Measurements from ENCODE around the gene LPA. TPM values are rescaled to one million over a fixed set of nuclear protein-coding genes. Genes with fewer than 3 reads are reported as not detected.
"Not testable (repeated sequence)": the region's sequence is repeated elsewhere in the genome, so short reads cannot be mapped to it uniquely, and the experiment has no call there.

The LPA gene
- total RNA-seq, 2 experiments from 2014 or later: not detected

DNA sequence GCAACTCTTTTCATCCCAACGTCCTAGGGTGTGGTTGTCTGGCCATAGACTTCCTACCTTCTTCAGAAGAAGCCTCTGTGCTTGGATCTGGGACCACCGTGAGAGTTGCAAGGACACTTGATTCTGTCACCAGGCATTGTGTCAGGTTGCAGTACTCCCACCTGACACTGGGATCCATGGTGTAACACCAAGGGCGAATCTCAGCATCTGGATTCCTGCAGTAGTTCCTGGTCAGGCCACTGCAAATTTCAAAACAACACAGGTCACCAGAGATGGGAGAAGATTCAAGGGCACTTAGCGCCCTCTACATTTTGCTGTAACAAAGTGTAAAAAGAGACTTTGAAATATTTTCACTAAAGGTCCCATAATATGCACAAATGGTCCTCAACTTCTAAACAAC lies 68.8 kb downstream of the LPA start:
- CTCF ChIA-PET; H3K27ac Mint-ChIP-seq; H3K36me3 Mint-ChIP-seq (ENCODE audit: low read depth); H3K27me3 Mint-ChIP-seq; H3K4me1 Mint-ChIP-seq; DNase-seq; POLR2A ChIA-PET; H3K4me3 Mint-ChIP-seq; H3K9me3 Mint-ChIP-seq: not testable (repeated sequence)

DNA sequence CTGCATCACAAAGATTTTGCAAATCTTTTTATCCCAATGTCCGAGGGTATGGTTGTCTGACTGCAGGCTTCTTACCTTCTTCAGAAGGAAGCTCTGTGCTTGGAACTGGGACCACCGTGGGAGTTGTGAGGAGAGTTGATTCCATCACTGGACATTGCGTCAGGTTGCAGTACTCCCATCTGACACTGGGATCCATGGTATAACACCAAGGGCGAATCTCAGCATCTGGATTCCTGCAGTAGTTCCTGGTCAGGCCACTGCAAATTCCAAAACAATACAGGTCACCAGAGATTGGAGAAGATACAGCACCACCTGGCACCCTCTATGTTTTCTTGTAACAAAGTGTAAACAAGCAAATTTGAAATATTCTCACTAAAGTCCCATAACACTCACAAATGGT lies 77.7 kb downstream of the LPA start:
- ChIA-PET CTCF (no interaction called here), POLR2A (no interaction called here)
- Mint-ChIP-seq H3K9me3 (no peaks in the 10 kb centered on the region), H3K4me1 (no peaks in the 10 kb centered on the region), H3K36me3 (ENCODE audit: low read depth) (no peaks in the 10 kb centered on the region), H3K27ac (no peak overlapping the region), H3K4me3 (no peak overlapping the region), H3K27me3 (peaks cover 3% of the 10 kb centered on the region)
- DNase-seq: no peak

DNA sequence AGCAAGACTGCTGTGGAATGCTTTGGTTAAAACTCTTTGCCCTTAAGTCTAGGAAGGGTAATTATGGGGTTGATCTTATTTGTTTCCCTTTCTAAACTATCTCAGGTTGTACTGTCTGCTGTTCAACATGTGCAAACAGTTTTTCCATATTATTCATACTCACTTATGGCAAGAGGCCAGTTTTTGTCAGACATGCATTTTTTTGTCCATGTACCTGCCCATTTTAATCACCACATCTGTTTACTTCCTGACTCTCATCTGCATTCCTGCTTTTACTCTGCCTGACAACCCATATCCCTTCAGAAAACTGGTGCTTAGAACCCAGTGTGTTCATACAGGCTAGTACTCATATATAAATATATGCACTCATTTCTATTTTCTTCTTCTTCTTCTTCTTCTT lies 80.3 kb downstream of the LPA start:
- CTCF ChIA-PET: no interaction called here
- H3K27me3 Mint-ChIP-seq: peaks cover 3% of the 10 kb centered on the region

DNA sequence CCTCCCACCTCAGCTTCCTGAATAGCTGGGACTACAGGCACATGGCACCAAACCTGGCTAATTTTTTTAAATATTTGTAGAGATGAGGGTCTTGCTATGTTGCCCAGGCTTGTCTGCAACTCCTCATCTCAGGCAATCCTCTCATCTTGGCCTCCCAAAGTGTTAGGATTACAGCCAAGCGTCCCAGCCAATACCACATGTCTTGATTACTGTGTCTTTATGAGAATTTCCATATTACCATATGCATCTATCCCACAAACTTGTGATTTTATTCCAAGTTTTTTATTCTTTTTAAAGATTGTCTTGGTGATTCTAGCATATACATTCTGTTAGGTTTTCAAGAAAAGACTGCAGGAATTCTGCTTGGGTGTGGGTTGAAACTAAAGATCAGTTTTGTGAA lies 82.7 kb downstream of the LPA start:
- H3K4me3 Mint-ChIP-seq: no peak overlapping the region
- no peaks in the 10 kb centered on the region for H3K4me1 Mint-ChIP-seq
- no peak overlapping the region for H3K27ac Mint-ChIP-seq
- no peaks in the 10 kb centered on the region for H3K36me3 Mint-ChIP-seq (ENCODE audit: low read depth)
- DNase-seq: no peak
- H3K9me3 Mint-ChIP-seq: no peaks in the 10 kb centered on the region
- CTCF ChIA-PET: no interaction called here
- POLR2A ChIA-PET: no interaction called here
- peaks cover 3% of the 10 kb centered on the region for H3K27me3 Mint-ChIP-seq

More for the DNA sequence above, 80.3 kb downstream of the LPA start:
- H3K4me1 Mint-ChIP-seq: no peaks in the 10 kb centered on the region
- H3K36me3 Mint-ChIP-seq (ENCODE audit: low read depth): no peaks in the 10 kb centered on the region
- H3K4me3 Mint-ChIP-seq: no peak overlapping the region
- no peak for DNase-seq
- POLR2A ChIA-PET: no interaction called here
- H3K9me3 Mint-ChIP-seq: no peaks in the 10 kb centered on the region
- no peak overlapping the region for H3K27ac Mint-ChIP-seq

DNA sequence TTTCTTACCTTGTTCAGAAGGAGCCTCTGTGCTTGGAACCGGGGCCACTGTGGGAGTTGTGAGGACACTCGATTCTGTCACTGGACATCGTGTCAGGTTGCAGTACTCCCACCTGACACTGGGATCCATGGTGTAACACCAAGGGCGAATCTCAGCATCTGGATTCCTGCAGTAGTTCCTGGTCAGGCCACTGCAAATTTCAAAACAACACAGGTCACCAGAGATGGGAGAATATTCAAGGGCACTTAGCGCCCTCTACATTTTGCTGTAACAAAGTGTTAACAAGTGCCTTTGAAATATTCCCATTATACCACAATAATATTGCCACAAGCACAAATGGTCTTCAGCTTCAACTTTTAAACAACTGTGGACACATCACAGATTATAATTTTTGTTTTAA lies 85.6 kb downstream of the LPA start:
- POLR2A ChIA-PET; H3K4me1 Mint-ChIP-seq; H3K27ac Mint-ChIP-seq; DNase-seq; CTCF ChIA-PET; H3K27me3 Mint-ChIP-seq; H3K4me3 Mint-ChIP-seq; H3K36me3 Mint-ChIP-seq (ENCODE audit: low read depth); H3K9me3 Mint-ChIP-seq: not testable (repeated sequence)

DNA sequence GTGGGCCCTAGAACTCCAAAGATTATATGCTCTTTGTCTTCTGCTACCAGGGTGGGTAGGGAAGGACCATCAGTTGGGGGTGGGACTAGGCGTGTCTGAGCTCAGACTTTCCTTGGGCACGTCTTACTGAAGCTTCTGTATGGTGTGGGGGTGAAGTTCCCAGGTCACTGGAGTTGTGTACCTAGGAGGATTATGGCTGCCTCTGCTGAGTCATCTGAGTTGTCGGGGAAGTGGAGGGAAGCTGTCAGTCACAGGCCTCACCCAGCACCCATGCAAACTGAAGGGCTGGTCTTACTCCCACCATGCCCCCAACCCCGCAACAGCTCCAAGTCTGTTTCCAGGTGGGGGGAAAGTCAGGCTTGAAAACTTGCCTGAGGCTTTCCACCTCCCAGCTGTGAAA lies 90.1 kb downstream of the LPA start:
- ChIA-PET CTCF (no interaction called here), POLR2A (no interaction called here)
- no peaks in the 10 kb centered on the region for H3K4me1 Mint-ChIP-seq
- no peaks in the 10 kb centered on the region for H3K9me3 Mint-ChIP-seq
- H3K4me3 Mint-ChIP-seq: no peak overlapping the region
- no peaks in the 10 kb centered on the region for H3K36me3 Mint-ChIP-seq (ENCODE audit: low read depth)
- peaks cover 2% of the 10 kb centered on the region for H3K27me3 Mint-ChIP-seq
- DNase-seq: no peak
- H3K27ac Mint-ChIP-seq: no peak overlapping the region

DNA sequence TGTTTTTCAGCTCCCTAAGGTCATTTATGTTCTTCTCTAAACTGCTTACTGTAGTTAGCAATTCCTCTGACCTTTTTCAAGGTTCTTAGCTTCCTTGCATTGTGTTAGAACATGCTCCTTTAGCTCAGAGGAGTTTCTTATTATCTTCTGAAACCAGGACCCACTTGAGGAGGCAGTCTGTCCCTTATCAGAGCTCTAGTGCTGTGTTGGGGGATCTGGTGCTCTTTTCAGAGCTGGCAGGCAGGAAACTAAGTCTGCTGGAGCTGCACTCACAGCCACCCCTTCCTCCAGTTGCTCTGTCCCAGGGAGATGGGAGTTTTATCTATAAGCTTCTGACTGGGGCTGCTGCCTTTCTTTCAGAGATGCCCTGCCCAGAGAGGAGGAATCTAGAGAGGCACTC lies 92.9 kb downstream of the LPA start:
- peaks cover 12% of the 10 kb centered on the region for H3K27me3 Mint-ChIP-seq
- POLR2A ChIA-PET; H3K36me3 Mint-ChIP-seq (ENCODE audit: low read depth); DNase-seq; H3K4me3 Mint-ChIP-seq; CTCF ChIA-PET; H3K27ac Mint-ChIP-seq; H3K4me1 Mint-ChIP-seq; H3K9me3 Mint-ChIP-seq: not testable (repeated sequence)

DNA sequence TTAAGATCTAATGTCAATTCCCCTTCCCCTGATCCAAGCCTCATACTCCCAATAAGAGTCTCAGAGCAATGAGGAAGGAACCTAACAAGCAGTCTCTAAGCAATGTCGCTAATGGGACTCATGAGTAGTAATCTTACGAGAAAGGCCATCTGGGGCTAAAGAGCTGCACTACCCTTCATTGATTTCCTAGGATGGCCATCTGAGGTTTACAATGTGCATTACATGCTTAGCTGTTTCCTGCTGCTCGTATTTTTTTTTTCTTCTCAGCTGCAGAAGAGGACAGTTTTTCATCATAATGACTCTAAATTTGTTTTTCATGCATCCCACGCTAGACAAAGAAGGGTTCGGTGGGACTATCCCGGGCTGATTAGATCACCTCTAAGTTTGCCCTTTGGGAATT lies 119.3 kb downstream of the LPA start:
- H3K9me3 Mint-ChIP-seq: no peaks in the 10 kb centered on the region
- no peak overlapping the region for H3K27ac Mint-ChIP-seq
- no peak overlapping the region for H3K4me3 Mint-ChIP-seq
- no peaks in the 10 kb centered on the region for H3K36me3 Mint-ChIP-seq (ENCODE audit: low read depth)
- ChIA-PET POLR2A (no interaction called here), CTCF (no interaction called here)
- H3K27me3 Mint-ChIP-seq: peaks cover 8% of the 10 kb centered on the region
- no peaks in the 10 kb centered on the region for H3K4me1 Mint-ChIP-seq
- no peak for DNase-seq

DNA sequence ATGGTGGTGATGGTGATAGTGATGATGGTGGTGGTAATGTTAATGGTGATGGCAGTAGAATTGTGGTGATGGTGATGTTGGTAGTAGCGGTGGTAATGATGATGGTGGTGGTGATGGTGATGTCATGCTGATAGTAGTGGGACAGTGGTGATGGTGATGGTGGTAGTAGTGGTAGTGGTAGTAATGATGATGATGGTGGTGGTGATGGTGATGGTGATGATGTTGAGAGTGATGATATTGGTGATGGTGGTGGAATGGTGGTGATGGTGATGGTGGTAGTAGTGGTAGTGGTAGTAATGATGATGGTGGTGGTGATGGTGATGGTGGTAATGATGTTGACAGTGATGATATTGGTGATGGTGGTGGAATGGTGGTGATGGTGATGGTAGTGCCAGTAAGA lies 128.8 kb downstream of the LPA start:
- Mint-ChIP-seq H3K4me1 (no peaks in the 10 kb centered on the region), H3K4me3 (no peak overlapping the region), H3K9me3 (no peaks in the 10 kb centered on the region), H3K27me3 (peaks cover 11% of the 10 kb centered on the region), H3K36me3 (ENCODE audit: low read depth) (no peaks in the 10 kb centered on the region), H3K27ac (no peak overlapping the region)
- POLR2A ChIA-PET: no interaction called here
- no peak for DNase-seq
- CTCF ChIA-PET: interaction anchor here (1.9 to 4.8 kb wide), 3 partner anchors 14 to 398 kb away, joined by 8 to 63 read pairs (median 27); no protein-coding TSS in a partner anchor

DNA sequence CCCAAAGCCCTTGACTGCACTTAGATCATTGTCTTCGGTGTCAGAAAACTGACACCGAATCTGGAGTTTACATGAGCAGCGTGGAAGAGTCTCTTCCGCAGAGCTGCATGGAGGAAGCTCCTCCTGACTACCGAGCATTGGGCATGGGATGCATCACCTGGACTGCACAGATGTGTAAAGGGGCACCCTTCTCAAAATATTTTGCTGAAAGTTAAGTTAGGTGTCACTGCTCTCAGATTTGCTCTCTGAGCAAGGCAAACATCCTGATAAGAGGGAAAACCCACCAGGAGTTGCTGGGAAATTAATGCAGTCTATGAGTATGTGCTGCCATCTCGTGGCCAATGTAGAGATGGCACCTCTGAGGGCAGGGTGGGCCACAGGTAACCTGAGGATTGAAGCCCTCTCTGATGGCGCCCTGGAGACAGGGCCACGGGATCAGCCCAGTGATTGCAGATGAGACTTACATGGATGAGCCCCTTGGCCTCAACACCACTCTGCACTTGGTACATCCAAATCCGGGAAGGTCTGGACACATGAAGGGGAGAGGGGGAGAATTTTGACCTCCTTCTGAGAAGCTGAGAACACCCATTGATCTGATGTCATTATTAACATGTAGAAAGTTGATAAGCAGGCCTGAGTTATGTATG lies 129.9 kb downstream of the LPA start:
- Mint-ChIP-seq H3K4me1 (no peaks in the 10 kb centered on the region), H3K27ac (no peak overlapping the region), H3K9me3 (peaks cover 1% of the 10 kb centered on the region), H3K36me3 (ENCODE audit: low read depth) (no peaks in the 10 kb centered on the region), H3K4me3 (no peak overlapping the region), H3K27me3 (peaks cover 13% of the 10 kb centered on the region)
- DNase-seq: peak; percentile 57
- ChIA-PET POLR2A (interaction anchor here (0.6 to 1.5 kb wide), 2 partner anchors 12 to 13 kb away, joined by 3 read pairs; no protein-coding TSS in a partner anchor), CTCF (interaction anchor here (0.7 to 4.8 kb wide), 14 partner anchors 10 to 671 kb away, joined by 3 to 63 read pairs (median 4); no protein-coding TSS in a partner anchor)

DNA sequence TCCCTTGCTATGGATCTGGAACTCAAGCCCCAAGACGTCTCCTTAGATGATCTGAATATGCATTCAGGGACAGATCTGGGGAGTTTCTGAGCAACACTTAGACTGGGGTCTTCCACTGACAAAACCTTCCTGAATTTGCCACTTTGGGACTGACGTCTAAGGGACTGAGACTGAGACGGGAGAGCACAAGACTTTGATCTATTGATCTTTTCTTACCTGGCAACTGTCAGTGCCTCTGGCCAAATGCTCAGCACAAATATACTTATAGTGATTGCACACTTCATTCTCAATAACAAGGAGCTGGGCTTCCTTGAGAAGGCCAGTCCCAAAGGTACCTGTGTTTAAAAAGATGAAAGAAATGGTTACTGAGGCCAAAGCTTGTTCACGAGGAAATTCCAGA lies 131.8 kb downstream of the LPA start:
- DNase-seq: no peak
- Mint-ChIP-seq H3K27me3 (peaks cover 20% of the 10 kb centered on the region), H3K9me3 (peaks cover 4% of the 10 kb centered on the region), H3K4me1 (no peaks in the 10 kb centered on the region), H3K27ac (no peak overlapping the region), H3K4me3 (no peak overlapping the region), H3K36me3 (ENCODE audit: low read depth) (no peaks in the 10 kb centered on the region)
- CTCF ChIA-PET: interaction anchor here (1.0 to 4.8 kb wide), 6 partner anchors 8 to 444 kb away, joined by 3 to 63 read pairs (median 14); no protein-coding TSS in a partner anchor
- POLR2A ChIA-PET: no interaction called here

DNA sequence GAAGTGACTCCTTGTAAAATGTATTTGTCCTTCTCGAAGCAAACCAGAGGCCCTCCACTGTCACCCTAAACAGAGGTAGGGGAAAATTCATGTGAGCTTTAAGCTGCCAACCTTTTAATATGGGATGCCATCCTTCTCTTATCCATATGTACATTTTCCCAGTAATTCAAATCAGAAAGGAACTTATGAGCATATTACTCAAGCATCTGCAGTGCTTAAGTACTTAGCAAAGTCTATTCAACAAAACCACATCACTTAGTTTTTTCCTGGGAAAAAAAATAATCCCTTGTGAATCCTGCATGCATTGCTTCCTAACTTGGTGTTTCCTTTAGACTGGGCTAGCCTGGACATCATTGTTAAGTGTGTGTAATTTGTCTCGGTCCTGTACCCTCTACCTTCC lies 132.2 kb downstream of the LPA start:
- Mint-ChIP-seq H3K27ac (no peak overlapping the region), H3K4me1 (no peaks in the 10 kb centered on the region), H3K9me3 (peaks cover 4% of the 10 kb centered on the region), H3K27me3 (peaks cover 23% of the 10 kb centered on the region), H3K36me3 (ENCODE audit: low read depth) (no peaks in the 10 kb centered on the region), H3K4me3 (no peak overlapping the region)
- DNase-seq: no peak
- ChIA-PET CTCF (interaction anchor here (2.1 to 4.8 kb wide), 3 partner anchors 7 to 76 kb away, joined by 10 to 63 read pairs (median 17); no protein-coding TSS in a partner anchor), POLR2A (interaction anchor here (0.5 kb wide), 1 partner anchor 715 kb away, joined by 3 read pairs; no protein-coding TSS in a partner anchor)

DNA sequence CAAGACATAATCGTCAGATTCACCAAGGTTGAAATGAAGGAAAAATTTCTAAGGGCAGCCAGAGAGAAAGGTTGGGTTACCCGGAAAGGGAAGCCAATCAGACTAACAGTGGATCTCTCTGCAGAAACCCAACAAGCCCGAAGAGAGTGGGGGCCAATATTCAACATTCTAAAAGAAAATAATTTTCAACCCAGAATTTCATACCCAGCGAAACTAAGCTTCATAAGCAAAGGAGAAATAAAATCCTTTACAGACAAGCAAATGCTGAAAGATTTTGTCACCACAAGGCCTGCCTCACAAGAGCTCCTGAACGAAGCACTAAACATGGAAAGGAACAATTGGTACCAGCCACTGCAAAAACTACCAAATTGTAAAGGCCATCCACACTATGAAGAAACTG lies 134.6 kb downstream of the LPA start:
- peaks cover 30% of the 10 kb centered on the region for H3K27me3 Mint-ChIP-seq
- H3K4me1 Mint-ChIP-seq; H3K9me3 Mint-ChIP-seq; H3K36me3 Mint-ChIP-seq (ENCODE audit: low read depth); POLR2A ChIA-PET; DNase-seq; H3K4me3 Mint-ChIP-seq; H3K27ac Mint-ChIP-seq: not testable (repeated sequence)
- CTCF ChIA-PET: interaction anchor here (1.7 kb wide), 1 partner anchor 10 kb away, joined by 4 read pairs; no protein-coding TSS in a partner anchor

DNA sequence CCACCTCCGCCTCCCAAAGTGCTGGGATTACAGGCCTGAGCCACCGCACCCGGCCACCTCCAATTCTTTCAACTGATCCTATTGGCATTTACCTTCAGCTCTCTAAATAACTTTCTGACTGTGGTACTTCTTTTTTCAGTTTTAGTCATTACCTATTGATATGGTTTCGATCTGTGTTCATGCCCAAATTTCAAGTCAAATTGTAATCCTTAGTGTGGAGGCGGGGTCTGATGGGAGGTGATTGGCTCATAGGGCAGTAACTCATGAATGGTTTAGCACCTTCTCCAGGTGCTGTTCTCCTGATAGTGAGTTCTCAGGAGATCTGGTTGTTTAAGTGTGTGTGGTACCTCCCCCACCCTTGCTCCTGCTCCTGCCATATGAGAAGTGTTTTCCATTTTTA lies 140.9 kb downstream of the LPA start:
- CTCF ChIA-PET: interaction anchor here (0.7 to 2.5 kb wide), 3 partner anchors 9 to 170 kb away, joined by 3 to 17 read pairs (median 4); no protein-coding TSS in a partner anchor
- POLR2A ChIA-PET: interaction anchor here (1.2 kb wide), 1 partner anchor 11 kb away, joined by 3 read pairs; no protein-coding TSS in a partner anchor
- Mint-ChIP-seq H3K9me3 (no peaks in the 10 kb centered on the region), H3K27me3 (peaks cover 23% of the 10 kb centered on the region), H3K36me3 (ENCODE audit: low read depth) (no peaks in the 10 kb centered on the region), H3K4me1 (peaks cover 30% of the 10 kb centered on the region), H3K4me3 (no peak overlapping the region), H3K27ac (no peak overlapping the region)
- no peak for DNase-seq
